NCI-H128 (cell line): Measurements from ENCODE around the gene CDCA4.

Experiments used
- DNase-seq: peaks from one replicate; lab custom pipeline; 2025; ENCODE audit not compliant: unreplicated experiment; lab: John Stamatoyannopoulos, UW

Gene CDCA4

DNA sequence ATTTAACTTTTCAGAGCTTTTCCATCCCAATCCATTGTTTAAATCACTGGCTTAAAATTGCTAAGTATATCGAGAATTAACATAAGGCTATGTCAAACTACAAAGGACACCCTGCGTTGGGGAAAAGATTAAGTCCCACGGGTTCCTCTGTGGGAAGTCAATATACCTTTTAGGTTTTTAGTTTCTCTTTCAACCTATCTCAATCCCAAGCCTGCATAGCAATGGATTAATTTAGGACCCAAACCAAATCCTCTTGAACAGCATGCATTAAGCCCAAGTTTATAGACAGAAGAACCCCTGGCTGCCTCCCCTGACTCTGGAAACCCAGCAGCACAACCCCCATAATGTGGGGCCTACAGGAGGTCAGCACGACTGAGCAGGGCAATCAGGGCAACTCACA, 6.3 kb downstream of the CDCA4 start:
- DNase-seq = no peak

GRCh38 chr14:105014032-105014431, 6.9 kb downstream of the CDCA4 start:
- no peak for DNase-seq

- DNase-seq = no peak
Observed at GRCh38 chr14:105013150-105013785, 7.6 kb downstream of the CDCA4 start.

- DNase-seq = no peak
Observed at GRCh38 chr14:105012171-105012985, 8.5 kb downstream of the CDCA4 start.

DNA sequence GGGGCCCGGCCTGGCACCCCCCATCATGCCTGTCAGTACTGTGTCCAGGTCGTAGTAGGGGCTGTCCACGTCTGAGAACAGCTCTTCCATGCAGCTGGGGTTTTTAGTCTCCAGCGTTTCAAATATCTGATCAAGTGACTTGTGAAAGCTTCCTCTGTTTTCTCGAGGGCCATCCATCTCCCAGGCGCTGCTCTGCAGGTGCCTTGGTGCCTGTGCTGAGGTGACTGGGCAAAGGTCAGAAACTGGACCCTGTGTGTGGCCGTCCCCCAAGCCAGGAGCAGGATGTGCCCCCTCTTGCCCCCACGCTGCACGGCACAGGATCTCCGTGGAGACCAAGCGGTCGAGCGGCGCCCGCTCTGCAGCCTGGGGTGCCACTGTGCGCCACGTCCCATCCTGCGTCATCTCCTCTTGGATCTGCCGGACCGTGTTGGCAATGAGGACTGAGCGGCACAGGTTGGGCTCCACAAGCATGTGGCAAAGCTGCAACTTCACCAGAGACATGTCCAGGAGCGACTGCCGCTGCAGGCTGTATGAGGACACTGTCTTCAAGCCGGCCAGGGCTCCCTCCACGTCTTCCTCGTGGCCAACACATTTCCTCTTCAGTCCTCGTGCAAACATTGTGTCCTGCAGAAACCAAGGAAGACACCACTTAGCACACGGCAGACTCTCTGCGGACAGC, 9.4 kb downstream of the CDCA4 start:
- DNase-seq = no peak

- no peak for DNase-seq
Observed at GRCh38 chr14:105010891-105011291, 10.0 kb downstream of the CDCA4 start.

DNA sequence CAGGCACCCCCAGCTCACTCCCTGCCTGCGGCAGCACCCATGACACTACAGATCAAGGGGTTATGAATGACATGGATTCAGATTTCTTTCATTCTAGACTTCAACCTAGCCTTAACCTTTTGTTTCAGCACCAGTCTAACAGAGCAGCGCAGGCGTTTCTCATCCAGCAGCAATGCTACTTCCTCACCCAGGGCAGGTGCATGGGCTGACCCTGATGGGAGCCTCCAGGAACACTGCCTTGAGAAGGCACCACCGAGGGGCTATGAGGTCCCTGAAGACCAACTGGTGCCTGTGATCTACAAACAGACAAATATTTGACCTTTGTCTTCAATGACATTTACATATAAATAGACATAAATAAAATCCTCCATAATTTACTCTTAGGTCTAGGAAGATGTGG, 10.8 kb downstream of the CDCA4 start:
- DNase-seq = no peak

- no peak for DNase-seq
Observed at GRCh38 chr14:105007593-105008264, 13.2 kb downstream of the CDCA4 start.

DNA sequence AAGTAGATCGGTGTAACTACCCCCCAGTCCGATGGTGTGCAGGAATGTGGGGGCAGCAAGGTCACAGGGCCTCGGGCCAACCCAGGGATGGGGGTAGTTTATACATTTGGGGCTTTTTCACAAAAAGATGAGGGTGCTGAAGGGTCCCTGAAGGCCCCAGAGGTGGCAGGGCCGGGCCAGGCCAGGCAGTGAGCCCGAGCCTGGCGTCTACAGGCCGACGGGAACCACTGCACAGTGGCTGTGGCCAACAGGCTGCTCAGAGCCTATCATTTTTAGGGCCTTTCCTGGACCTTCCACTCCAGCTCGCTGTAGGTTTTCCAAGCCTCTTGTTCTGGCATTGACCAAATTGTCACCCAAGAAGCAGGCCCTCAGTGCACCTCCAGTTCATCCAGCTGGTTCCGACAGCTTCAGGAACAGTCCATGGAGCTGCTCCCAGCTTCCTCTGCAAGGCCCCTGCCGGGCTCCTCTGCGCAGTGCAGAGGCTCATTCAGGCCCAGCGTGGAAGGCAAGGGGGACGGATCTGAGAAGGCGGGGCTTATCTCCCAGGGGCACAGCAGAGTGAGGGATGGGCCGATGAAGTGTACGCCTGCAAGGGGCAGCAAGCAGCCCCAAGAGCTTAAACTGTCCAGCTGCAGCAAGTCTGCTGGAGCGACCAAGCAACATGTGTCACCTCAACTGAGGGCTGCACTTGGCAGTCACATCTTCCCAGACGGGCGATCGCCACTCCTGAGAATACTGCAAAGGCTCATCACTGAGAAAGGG, 13.9 kb downstream of the CDCA4 start:
- no peak for DNase-seq

GRCh38 chr14:105005929-105006830, 14.7 kb downstream of the CDCA4 start:
- no peak for DNase-seq

DNA sequence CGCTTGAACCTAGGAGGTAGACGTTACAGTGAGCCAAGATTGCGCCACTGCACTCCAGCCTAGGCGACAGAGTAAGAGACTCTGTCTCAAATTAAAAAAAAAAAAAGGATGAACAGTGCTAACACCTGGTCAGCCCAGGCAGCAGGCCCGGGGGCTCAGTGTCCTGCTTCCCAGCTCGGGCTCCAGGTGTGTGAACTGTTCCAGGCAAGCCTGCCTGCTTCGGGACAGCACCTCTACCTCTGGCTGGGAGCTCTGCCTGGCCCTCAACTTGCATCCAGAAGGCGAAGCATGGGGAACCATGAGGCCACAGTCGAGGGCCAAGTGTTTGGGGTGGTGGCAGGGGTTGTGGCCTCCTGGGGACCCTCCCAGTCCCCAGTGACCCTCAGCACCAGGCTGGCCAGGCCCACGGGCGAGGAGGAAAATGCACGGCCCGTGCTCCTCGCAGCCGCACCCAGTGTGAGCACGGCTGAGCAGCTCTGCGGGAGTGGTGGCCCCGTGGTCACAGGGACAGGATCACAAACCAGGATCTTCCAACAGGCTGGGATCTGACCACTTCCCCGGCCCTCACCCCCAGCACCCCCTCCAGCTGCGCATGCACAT, 15.5 kb downstream of the CDCA4 start:
- no peak for DNase-seq

- DNase-seq = no peak
Observed at GRCh38 chr14:104999361-104999760, 21.5 kb downstream of the CDCA4 start.

GRCh38 chr14:104998801-104999200, 22.1 kb downstream of the CDCA4 start:
- DNase-seq = no peak

DNA sequence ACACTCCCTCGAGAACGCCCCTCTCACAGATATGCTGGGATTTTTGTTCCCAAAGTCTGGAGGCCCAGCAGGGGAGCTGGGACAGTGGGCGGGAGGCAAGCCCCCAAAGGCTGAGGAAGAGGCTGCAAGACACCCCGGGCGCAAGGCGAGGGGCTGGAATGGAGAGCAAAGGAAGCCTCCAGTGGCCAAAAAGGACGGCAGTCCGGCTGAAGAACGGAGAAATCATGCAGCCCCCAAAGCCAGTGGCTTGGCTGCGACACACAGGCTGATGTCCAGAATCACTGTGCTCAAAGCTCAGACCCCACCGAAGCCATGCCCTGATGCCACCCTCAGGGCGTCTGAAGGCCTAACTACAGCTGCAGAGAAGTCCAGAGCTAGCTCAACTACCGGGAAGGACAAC, 24.4 kb downstream of the CDCA4 start:
- DNase-seq = no peak

DNA sequence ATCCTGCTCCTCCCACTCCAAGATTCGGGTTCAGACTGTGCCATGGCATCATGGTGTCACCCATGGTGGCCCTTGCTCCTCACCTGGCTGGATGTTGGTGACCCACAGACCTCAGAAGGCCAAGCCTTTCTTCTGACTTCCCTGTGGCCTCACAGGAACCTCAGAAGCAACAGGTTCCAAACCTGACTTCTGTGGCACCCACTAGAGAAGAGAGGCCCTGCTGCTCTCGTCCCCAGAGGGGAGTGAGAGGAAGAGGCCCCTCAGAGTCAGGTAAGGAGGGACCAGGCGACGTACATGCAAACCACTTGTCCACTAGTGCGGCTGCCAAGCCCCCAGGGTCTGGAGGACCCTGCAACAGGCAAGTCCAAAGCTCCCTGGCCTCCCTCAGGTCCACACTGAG, 24.9 kb downstream of the CDCA4 start:
- no peak for DNase-seq

GRCh38 chr14:104994978-104995377, 25.9 kb downstream of the CDCA4 start:
- no peak for DNase-seq

DNA sequence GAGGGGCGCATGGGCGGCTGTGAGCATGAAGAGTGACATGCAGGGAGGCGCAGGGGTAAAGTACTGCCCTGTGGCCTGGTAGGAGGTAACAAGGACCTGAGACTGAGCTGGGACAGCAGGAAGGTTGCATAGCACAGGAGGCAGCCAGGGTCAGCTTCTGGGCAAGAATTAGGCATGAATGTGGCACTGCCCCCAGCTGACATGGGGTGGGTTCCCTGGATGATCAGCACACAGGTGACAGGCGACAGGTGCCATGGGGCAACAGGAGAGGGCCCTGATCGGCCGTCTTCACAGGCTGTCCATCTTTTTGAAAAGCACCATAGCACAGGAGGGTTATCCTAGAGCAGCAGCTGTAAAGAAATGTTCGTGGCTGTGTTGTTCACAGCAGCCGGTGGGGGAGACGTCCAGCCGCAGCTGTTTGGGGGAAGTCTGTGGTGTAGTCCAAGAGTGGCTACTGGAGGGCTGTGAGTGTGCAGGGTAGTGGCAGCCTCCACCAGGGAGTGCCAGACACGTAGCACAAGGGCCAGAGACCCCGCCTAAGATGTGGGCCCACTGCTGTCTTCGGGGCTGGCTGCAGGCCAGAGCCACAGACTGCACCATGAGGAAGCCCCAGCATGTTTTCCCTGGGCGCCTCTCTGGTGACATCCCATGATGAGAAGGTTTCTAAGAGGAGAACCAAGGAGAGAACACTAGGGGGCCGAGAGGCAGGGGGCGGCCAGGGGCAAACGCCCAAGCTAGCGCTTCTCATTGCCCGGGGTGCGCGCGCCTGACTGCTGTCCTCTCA, 26.9 kb downstream of the CDCA4 start:
- DNase-seq = no peak

GRCh38 chr14:104993306-104993705, 27.6 kb downstream of the CDCA4 start:
- DNase-seq = no peak

GRCh38 chr14:104992501-104992900, 28.4 kb downstream of the CDCA4 start:
- DNase-seq = no peak
